NAMALWA (cell line): ENCODE measurements around the gene MACF1.
"Not testable (repeated sequence)": the region's sequence is repeated elsewhere in the genome, so short reads cannot be mapped to it uniquely, and the experiment has no call there.

ENCODE experiments used
- DNase-seq: peaks from one replicate; pipeline ENCODE4 v3.0.0-alpha.2; 2015; ENCODE audit warnings: low spot score

Gene MACF1

DNA sequence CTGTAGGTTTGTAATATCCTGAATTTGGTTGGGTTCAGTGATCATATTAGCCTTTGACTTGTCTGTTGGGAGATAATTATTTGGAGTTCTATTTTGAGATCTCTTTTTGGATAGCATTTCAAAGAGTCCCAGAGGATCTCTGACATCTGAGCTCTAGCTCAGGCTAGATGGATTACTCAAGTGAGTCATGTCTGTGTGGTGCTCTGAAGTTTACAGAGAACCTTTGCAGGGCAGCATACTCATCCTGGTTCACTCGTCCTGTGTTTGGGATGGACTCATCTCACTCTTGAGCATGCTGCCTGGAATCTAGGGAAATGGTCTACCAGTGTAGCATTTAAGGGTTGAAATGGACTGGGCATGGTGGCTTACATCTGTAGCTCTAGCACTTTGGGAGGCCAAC is 257.6 kb downstream of the MACF1 start:
- DNase-seq = no peak

DNA sequence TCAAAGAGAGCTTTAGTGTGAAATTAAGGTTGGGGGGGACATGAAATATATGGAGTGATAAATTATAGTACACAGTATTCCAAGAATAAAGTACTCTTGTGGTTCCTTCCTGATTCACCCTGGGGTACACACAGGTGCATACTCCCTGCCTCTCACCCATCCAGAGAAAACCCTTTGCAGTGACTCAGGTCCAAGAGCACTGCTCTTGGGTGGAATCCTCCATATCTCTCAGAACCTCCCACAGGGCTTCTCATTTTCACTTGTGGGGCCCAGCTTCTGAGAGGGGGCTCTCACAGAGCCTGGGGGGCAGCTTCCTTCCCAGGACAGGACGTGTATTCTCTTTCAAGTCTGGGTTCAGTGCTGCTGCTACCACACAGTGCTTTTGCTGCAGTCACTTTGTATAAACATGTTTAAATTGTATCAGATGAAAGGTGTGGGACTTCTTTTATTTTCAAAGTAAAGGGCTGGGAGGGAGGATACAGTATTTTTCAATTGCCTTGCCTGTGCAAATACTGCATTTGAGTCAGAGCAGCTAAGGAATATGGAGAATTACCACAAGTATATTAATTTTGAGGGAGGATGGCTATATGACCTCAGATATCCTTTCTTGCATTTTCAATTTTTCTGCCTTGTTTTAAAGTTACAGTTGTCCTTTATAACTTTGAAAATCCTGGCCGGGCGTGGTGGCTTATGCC is 262.1 kb downstream of the MACF1 start:
- no peak for DNase-seq

DNA sequence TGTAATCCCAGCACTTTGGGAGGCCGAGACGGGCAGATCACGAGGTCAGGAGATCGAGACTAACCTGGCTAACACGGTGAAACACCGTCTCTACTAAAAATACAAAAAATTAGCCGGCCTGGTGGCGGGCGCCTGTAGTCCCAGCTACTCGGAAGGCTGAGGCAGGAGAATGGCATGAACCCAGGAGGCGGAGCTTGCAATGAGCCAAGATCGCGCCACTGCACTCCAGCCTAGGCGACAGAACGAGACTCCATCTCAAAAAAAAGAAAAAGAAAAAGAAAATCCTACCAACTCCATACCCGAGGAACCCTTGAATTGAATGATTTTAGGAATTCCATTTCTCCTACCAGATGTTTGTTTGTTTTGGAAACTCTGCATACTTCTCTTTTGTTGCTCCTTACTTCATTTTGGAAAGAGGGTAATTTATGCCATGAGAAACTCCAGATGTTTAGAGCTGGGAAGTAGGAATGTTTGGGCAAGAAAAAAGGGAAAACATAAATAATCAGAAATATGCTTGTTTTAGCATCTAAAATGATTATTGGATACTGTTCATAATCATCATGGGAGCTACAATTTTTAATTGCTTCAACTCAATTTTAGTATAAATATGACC is 262.7 kb downstream of the MACF1 start:
- DNase-seq = not testable (repeated sequence)

DNA sequence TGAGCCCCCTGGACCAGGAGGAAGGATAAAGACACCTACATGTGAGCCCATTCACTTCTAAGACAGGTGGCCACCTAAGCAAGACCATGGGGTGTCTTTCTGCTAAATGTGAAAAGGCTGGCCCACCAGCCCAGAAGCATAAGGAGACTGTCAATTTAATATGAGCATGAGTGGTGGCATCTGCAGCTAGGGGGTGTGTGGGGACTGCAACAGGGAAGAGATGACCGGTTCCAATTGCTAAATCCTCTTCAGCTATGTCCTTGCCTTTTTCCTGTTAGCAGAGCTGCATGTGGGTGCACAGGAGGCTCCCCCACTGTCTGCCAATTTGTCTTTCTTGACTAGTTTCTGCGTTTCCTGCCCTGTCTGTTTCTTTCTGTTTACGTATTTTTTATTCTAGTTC is 264.7 kb downstream of the MACF1 start:
- DNase-seq = no peak

DNA sequence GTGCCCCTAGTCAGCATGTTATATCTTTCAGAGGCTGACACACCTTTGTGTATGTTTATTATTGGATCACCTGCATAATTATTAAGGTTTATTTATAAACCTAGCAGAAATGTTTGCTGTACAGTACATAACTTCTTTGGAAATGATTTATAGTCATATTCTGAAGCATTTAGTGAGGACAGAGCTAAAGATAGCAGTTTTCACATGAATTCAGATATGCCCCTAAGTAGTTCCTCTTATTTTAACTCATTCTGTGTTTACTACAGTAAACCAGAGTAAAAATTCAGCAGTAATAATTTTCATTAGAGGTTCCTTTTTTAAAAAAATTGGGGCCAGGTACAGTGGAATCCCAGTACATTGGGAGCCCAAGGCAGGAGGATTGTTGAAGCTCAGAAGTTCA is 265.5 kb downstream of the MACF1 start:
- no peak for DNase-seq

DNA sequence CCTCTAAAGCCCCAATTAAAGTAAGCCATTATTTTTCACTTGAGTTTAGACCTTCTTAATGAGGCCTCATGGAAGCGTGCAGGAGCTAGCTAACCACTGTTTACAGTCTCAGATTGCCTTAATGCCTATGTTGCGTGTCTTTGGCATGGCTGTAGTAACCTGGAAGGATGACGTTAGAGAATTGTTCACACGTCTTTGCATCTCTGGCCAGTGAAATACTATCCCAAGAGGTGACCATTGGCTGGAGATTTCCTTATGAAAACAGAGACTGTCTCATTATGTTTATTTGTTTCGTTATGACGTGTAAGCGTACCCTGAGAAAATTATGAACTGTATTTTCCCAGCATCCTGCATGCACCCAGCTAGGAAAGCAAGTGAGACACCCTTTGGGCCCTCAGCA is 268.3 kb downstream of the MACF1 start:
- DNase-seq = no peak

DNA sequence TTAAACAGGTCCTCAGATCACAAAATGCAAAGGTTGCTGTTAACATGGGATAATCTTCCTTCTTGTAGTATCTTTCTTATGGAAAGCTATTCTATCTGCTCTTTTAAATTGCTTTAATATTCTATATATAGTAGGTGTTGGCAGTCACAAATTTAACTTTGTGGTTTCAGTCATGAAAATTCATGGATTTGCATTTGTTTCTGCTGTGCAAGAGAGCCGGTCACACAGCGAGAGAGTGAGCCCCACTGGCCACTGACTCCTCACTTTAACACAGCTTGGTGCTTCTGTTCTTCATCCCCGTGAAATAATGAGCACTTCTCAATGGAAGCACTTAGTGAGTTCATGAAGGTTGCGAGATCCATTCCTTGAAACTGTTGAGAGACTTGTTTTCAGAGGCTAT is 268.8 kb downstream of the MACF1 start:
- no peak for DNase-seq

DNA sequence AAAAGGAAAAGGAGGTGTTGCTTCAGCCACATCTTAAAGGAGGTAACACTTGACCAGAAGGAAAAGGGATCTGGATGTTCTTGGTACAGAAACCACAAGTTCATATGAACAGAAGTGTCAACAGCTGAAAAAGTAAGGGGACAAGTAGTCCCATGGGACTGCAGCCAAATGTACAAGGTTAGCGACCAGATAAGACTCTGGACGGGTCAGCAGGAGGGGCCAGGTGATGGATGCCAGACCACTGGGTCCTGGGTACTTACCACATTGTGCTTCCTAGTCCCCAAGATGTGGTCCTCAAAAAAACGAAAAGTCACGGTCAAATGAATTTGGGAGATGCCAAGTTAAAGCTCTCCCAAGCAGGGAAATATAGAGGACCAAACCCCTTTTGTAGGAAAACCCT is 270.3 kb downstream of the MACF1 start:
- no peak for DNase-seq

DNA sequence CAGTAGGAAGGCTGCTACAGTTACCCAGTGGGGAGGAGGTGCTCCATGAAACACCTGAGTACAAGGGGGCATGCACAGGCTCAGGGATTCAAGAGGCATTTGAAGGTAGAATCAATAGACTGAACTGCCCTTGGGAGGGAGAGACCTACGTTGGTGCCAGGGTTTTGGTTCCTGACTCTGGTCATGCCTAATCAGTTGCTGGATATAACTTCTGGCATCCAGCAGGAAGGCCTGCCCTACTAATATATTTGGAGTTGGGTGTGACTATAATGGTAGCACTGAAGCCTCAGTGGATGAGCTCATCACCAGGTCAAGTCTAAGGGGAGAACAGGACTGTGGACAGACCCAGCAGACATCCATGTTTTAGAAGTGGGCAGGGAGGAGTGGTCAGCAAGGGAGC is 271.1 kb downstream of the MACF1 start:
- DNase-seq = not testable (repeated sequence)

DNA sequence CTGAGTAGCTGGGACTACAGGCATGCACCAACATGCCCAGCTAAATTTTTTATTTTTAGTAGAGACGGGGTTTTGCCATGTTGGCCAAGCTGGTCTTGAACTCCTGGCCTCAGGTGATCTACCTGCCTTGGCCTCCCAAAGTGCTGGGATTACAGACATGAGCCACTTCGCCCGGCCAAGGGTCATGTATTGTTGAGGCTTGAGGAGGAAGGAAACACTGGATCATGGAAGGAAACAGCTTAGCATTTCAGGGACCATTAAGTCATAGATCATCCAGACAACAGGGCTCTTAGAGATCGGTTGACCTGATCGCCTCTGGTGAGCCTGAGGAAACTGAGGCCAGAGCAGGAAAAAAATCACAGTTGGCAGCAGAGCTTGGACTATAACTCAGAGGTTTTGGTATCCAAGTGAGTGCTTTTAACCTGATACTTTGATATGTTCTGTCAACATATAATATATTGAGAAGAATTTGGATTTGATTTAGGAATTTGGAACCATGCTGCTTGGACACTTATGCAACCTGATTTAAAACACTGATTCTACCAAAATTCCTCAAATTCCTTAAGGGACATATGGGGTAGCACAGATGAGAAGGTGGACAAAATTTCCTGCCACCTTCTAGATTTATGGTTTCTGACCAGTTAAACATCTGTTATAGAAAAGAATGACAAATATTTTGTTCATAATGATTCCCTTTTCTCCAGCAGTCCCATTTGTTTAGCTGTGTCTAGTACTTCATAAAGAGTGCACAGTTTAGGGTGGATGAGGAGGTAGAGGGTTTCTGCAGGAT is 273.8 kb downstream of the MACF1 start:
- DNase-seq = no peak

DNA sequence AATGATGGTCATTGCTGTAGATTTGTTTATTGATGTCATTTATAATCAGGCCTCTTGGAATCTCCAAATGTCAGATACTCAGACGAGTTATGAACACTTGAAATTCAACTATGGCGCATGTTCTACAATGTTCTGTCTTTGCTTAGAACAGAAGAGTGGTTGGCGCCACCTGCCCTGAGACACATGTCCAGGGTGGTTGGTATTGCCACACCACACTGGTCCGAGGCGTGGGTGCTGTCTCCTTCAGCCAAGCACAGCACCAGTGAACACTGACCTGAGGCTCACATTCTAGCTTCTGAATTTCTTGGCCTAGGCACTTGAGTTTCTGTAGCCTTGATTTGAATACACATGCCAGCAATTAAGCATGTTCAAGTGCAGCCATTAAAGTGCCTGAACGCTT is 276.8 kb downstream of the MACF1 start:
- no peak for DNase-seq

DNA sequence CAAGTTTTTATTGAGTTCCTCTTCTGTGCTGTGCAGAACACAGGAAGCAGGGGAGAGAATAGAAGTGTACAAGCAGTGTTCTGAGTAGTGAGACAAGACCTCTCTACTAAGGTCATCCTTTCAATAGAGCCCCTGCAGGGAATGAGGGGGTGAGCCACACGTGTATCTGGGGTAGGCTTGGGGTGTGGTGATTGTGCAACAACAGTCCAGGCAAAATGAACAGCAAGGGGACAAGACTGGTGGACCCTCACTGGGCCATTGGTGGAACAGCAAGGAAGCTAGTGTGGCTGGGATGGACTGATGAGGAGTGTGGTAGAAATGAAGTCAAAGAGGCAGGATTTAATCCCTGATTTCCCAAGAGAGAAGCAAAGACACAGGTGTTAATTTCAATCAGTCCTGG is 278.8 kb downstream of the MACF1 start:
- no peak for DNase-seq

DNA sequence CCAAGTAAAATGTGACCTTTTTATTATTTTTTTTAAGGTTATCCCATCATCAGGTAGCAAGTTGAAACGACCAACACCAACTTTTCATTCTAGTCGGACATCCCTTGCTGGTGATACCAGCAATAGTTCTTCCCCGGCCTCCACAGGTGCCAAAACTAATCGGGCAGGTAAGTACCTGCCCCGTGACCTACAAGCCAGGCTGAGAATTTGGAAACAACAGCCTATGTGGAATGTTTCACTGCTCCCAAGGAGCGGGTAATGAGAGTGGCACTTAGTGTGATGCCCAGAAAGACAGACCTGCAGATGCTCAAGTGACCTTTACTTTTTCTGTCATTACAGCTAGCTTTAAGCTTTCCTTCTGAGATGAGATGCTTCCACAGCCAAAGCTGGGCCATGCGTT is 280.1 kb downstream of the MACF1 start:
- no peak for DNase-seq

DNA sequence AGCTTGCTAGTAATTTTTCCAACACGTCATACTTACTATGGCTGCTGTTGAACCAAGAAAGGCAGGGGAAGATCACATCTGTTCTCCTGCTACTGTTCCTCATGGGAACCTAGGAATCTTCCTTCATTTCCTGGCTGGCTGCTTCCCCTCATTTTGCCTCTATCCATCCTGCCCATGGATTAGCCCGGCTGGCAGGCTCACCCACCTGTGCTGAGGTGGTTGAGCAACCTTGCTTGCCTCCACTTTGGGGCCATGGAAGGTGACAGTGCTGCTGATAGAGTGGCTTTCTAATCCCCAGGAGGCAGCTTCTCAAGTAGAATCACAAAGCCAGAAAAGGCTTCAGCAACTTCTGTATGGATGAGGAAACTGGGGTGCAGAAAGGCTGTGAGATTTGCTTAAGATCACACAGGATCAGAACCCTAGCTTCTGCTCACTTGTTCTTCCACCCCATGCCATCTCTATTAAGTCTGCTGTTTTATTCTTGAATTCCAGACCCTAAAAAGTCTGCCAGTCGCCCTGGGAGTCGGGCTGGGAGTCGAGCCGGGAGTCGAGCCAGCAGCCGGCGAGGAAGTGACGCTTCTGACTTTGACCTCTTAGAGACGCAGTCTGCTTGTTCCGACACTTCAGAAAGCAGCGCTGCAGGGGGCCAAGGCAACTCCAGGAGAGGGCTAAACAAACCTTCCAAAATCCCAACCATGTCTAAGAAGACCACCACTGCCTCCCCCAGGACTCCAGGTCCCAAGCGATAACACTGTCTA is 280.7 kb downstream of the MACF1 start:
- DNase-seq = no peak

DNA sequence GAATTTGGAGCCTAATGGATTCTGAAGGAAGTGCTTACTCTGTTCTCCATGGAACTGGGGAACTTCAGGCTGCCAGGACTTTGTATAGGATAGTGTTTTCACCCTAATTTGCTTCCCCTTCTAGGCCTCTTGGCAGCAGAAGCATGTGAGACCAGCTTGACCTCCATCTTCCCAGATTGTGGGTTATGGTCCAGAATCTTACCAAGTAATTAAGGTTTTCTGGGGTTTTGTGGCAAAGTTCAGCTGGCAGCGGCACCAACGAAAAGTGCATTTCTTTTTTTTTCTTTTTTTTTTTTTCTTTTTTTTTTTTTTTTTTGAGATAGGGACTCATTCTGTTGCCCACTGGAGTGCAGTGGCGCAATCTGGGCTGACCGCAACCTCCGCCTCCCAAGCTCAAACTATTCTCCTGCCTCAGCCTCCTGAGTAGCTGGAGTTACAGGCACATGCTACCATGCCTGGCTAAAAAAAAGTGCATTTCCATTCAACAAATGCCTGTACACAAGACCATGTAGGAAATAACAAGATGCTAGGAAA is 283.6 kb downstream of the MACF1 start:
- DNase-seq = no peak

DNA sequence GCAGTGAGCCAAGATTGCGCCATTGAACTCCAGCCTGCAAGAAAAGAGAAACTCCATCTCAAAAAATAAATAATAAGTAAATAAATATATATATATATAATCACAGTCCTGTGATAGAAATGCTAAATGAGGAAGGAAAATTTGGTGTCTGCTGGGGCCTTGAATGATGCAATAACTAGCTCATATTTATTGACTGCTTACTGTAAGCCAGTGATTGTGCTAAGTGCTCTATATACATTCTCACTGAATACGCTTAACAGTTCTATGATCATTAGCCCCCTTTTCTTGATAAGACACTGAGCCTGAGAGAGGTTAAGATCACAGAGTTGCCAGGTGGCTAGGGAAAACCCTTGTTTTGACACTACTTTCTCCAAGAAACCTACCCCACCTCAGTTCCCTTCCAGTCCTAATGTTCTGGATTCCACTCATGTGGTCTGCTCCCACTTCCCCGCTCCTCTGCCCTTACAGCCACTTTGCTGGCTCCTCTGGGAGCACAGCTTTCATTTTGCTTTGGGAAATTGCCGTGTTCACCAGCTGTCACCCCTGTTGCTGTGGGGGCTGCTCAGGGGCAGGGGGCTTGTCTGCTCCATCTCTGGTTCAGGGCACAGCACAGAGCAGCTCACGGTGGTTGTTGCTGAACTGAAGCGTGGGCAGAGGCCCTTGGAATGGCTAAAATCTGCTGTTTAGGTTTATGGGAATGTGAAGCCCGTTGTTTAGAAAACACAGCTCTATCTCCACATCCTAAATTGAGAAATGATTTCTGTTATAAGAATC is 284.5 kb downstream of the MACF1 start:
- DNase-seq = no peak

DNA sequence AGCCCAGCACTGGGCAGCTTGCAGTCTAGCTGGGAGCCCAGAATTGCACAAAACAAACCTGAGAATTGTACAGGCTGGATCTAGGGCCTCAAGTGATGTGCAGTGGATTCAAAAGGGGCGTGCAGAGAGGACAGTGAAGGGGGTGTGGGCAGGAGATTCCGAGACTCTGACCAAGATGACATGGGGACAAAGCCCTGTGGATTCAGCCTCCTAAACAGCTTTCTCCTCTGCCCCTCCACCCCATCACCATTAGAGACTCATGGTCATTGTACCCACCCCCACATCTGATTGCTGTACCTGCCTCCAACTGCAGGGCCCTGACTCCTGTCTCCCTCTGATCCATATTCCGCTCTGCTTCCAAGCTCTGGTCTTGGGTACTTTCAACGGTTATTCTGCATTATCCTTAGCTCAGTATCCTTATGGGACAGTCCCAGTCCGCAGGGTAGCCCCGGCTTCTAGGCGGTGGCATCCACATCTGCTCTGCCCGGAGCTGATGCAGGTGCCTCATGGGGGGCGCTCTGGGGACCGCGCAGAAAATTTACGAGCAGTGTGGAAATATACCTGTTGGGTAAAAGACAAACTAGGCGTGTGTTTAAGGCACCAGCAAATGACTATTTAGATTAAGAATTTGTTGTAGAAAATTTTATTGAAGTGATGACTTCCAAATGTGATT is 285.2 kb downstream of the MACF1 start:
- no peak for DNase-seq

DNA sequence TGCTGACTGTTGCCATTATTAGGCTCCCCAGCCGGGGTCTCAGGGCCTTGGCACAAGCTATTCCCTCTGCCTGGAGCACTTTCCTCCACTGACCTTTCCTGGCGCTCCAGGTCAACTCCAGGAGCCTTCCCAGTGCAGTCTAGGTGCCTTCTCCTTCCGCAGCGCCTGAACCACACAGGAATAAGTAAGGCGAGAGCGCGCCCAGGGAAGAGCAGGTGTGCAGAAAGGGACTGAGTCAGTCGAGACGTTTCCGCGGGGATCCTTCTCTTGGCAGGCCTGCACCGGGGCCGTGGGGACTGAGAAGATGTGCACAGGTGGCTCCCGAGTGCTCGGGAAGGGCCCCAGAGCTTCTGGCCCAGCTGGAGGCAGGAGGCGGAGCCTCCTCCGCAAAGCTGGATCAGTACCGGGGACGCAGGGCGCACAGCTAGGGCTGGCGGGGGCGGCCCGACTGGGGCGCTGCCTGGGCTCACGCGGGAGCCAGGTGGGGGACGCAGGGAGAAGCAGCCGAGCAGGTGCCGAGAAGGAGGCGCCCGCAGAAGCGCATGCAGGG is 286.2 kb downstream of the MACF1 start:
- DNase-seq = no peak

DNA sequence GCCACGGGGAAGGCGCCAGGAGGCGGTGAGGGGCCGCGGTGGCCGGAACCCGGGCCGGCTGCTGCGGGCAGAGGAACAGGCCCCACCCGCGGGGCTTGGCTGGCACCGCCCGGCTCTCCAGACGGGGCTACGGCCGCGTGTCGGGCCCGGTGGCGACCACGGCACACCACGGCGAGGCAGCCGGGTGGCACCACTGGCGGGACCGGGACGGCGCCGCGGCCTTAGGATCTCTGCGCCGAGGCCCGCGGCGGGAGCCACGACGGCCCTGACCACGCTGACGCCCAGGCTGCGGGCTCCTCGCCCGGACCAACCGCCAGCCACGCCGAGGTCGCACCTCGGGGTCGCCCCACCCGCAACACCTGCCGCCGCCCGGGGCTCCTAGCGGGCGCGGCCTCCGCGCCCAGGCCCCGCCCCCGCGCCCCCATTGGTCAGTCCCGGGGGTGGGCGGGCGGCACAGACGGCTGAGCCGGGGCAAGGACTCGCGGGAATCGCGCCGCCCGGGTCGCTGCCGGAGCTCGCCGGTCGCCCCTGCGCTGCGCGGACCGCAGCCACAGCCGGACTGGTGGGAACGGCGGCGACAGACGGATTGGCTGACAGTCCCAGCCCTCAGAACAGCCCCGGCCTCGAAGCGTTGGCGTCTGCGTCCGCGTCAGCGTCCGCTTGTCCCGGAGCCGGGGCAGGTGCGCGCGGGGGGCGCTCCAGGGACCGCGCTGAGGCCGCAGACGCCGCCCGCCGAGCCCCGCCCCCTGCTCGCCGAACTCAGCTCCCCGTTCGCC is 286.8 kb downstream of the MACF1 start, which contains the start of gene BMP8A:
TSS of gene BMP8A (plus strand) at position 491 of the 776 bp plus-strand sequence. CDS start 356 bp downstream, outside the sequence.
- no peak for DNase-seq
